Prostate gland (tissue), 2 donors: ENCODE data around the gene PCID2.

Experiments used
- POLR2AphosphoS5 ChIP-seq: sonication (generic); formaldehyde crosslinking; IDR thresholded peaks from one replicate; pipeline ENCODE4 v1.6.1; 2017; ENCODE audit warnings: antibody characterized with exemption
- TF ChIP-seq, protein P1 (sequence below), 4 experiments: fragments of 200-600 bp in 2 of 4; fragments of 450-650 bp in 2 of 4; sonication (generic) in 2 of 4; IDR thresholded peaks; 1 replicate in 3 of 4; 2 replicates in 1 of 4; pipeline ENCODE4 v1.5.1; 2016 to 2019; ENCODE audit warnings: antibody characterized with exemption in 4 of 4, mild to moderate bottlenecking in 2 of 4, moderate library complexity in 2 of 4

DNA sequence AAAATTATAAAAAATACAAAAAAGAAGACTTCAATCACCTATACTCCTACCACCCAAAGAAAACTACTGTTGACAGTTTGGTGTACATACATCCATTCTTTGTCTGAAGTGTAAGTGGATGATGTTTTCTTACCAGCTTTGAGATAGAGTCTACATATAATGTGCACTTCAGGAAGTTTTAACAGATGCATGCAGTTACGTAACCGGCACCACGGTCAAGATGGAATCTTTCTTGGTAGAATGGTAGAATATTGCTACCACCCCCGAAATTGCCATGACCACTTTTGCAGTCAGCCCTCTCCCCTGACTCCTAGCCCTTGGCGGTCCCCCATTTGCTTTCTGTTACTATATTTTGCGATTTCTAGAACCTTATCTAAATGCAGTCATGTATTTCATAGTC, 2.4 kb upstream of the PCID2 start:
- no peak for TF ChIP-seq POLR2AphosphoS5
- TF ChIP-seq, protein P1, sequence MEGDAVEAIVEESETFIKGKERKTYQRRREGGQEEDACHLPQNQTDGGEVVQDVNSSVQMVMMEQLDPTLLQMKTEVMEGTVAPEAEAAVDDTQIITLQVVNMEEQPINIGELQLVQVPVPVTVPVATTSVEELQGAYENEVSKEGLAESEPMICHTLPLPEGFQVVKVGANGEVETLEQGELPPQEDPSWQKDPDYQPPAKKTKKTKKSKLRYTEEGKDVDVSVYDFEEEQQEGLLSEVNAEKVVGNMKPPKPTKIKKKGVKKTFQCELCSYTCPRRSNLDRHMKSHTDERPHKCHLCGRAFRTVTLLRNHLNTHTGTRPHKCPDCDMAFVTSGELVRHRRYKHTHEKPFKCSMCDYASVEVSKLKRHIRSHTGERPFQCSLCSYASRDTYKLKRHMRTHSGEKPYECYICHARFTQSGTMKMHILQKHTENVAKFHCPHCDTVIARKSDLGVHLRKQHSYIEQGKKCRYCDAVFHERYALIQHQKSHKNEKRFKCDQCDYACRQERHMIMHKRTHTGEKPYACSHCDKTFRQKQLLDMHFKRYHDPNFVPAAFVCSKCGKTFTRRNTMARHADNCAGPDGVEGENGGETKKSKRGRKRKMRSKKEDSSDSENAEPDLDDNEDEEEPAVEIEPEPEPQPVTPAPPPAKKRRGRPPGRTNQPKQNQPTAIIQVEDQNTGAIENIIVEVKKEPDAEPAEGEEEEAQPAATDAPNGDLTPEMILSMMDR (IDR thresholded peaks at IDR 0.05), result no peak
